Left renal cortex interstitium (tissue), 4 donors: ENCODE data around the gene FHOD1. TPM values are rescaled to one million over a fixed set of nuclear protein-coding genes. Genes with fewer than 3 reads are reported as not detected.

ENCODE experiments used
- DNase-seq, 4 donors: peaks; one replicate each; pipeline ENCODE4 v3.0.0-alpha.2; 2013; ENCODE audit warnings: low read depth in 4 of 4, low spot score in 2 of 4, missing footprints in 1 of 4
- polyA plus RNA-seq, 4 donors: library from polyadenylated mRNA; unstranded; fragments of 120-200 nt; gene quantifications; one replicate each; pipeline ENCODE4 v1.2.1, GENCODE V29; 2013; ENCODE audit not compliant: insufficient read length in 4 of 4

The FHOD1 gene
- polyA plus RNA-seq, 4 donors: 28.9 to 52.4 (median 43.5) TPM

GRCh38 chr16:67236563-67237395, 10.5 kb downstream of the FHOD1 start:
- no peak for DNase-seq

DNA sequence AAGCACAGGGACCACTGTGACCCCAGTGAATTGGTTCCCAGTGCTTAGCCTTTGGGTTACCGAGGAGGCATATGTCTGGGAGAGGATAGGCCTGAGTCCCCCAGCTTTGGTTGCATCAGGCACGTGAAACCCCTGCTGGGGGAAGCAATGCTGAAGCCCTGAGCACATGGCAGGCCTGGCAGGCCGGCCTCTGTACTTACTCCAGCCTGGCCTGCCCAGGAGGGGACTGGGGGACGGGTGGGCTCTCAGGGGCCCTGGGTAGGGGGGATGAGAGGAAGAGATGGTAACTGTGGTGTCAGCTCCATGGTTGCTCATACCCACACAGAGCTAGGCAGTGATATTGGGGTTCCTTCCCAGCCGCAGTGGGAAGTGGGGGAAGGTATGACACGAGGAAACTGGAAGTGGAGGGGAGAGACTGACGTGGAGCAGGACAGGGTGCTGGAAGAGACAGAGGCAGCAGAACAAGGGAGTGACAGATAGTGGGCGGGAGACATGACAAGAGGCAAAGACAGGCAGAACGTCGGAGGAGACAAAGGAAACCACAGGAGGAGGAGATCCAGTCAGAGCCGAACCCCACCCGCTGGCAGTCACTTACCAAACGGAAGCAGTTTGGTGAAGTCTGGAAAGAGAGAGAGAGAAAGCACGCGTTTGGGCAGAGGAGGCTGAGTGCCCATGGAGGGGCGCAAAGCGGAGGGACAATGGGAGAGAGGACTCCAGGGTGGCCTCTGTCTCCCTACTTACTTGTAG, 11.3 kb downstream of the FHOD1 start:
- no peak for DNase-seq

GRCh38 chr16:67234180-67234597, 13.1 kb downstream of the FHOD1 start:
- no peak for DNase-seq

- DNase-seq: no peak
These were observed 13.7 kb downstream of the FHOD1 start for GRCh38 chr16:67233596-67233995.

DNA sequence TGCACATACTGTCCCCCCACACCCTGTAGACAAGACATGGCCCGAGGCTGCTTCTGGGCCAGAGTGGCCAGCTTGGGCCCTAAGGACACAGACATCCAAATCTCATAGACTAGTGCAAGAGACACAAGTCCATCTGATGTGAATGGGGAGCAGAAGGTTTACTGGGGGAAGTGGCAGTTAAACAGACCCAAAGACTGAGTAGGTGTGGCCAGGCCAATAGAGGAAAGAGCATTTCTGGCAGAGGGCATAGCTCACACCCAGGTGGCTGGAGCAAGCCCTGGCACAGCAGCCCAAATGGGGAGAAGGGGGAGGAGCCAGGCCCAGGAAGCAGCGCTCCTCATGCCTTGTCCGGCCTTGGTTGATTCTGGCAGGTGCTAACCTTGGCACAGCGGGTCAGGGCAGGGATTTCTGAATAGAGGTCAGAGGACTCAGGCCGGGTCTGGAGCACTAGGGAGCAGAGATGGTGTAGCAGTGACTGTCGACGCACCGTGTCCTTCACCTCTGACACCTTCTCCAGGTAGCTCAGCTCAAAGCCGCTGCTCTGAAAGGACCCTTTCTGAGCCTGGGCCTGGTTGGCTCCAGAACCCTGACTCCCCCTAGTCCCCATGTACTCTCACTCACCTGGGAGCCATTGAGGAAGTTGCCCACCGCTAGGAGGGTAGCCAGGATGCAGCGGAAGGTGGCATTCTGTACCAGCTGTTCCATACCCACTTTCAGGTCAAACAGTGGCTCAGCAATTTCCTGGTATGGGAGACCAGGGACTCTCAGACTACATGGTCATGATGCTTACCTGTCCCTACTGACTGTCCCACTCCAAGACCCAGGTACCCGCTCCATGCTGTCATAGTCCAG, 16.2 kb downstream of the FHOD1 start:
- no peak for DNase-seq

- no peak for DNase-seq
These were observed 17.1 kb downstream of the FHOD1 start for GRCh38 chr16:67229906-67230808.

- no peak for DNase-seq
These were observed 18.4 kb downstream of the FHOD1 start for GRCh38 chr16:67228905-67229304.

- no peak for DNase-seq
These were observed 19.1 kb downstream of the FHOD1 start for GRCh38 chr16:67228034-67228785.

GRCh38 chr16:67227567-67227921, 19.7 kb downstream of the FHOD1 start:
- DNase-seq: no peak

GRCh38 chr16:67226804-67227566, 20.3 kb downstream of the FHOD1 start, which contains the start of gene TMEM208:
Gene TMEM208, plus strand, starts transcription at chr16:67227130. Its CDS starts 89 bp downstream, at chr16:67227219.
- peak; percentile 92 to 99 (median 93) for DNase-seq

GRCh38 chr16:67226295-67226803, 20.9 kb downstream of the FHOD1 start:
- DNase-seq: no peak

DNA sequence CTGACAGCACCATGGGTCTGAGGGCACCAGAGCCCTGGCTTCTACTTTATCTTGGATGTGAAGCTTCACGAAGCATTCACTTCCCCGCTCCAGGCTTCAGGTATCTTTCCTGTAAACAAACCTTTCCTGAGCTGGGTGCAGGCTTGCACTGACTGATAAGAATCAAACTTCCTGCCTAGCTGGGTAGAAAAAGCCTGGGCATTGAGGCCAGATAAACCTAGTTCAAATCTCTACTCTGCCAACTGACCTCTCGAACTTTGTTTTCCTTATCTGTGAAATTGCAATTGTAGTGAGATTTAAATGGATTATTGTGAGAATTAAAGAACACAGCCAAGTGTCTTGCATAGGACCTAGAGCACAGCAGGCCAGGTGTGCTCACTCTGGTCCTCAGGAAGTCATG, 23.3 kb downstream of the FHOD1 start:
- DNase-seq: no peak

- DNase-seq: no peak
These were observed 30.4 kb downstream of the FHOD1 start for GRCh38 chr16:67216612-67217490.

GRCh38 chr16:67215706-67216105, 31.6 kb downstream of the FHOD1 start:
- no peak for DNase-seq

DNA sequence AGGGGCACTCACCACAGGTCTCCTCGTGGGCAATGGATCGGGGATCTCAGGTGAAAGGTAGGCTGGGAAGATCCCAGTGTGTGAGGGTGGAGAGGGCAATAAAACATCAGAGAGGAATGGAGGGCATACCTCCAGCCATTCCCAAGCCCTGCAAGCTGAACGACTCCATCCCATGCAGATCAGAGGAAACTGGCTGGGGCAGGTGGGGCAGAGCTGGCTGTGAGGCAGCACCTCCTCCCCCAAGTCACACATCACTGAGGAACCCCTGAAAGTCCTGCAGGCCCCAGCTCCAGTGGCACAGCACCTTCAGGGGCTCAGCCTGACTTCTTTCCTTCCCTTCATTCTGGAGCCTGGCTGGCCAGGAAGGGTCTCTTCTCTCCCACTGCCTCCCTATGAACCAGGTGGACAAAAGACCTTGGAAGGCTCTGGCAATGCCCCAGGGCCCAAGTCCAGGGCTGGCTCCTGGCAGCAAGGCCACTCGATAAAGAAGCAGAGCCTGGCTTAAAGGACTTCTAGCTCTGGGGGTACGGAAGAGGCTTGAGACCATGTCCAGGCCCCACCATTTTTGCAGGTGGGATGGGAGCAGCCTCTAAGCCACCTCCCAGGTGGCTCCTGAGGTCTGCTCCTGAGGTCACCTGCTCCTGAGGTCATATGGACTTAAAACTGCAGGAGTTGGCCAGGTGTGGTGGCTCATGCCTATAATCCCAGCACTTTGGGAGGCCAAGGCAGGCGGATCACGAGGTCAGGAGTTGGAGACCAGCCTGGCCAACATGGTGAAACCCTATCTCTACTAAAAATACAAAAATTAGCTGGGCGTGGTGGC, 33.9 kb downstream of the FHOD1 start:
- DNase-seq: no peak

DNA sequence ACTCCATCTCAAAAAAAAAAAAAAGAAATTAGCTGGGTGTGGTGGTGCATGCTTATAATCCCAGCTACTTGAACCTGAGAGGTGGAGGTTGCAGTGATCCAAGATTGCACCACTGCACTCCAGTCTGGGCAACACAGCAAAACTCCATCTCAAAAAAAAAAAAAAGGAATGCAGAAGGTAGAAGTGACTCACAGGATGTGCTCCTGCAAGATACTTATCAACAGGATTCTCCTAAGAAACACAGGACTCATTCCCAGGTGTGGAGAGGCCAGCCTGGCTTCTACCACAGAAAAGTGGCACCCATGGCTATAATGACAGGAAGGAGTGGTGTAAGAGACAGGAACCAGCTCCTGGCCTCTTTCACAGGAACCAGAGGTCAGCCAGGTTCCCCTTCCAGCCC, 34.5 kb downstream of the FHOD1 start:
- no peak for DNase-seq
